Ishikawa (cell line): ENCODE results near the gene CEP290.

Experiments used
- CEBPB ChIP-seq: IDR thresholded peaks from 2 replicates; pipeline ENCODE4 v1.6.1; 2012
- CREB1 ChIP-seq: IDR thresholded peaks from 2 replicates; pipeline ENCODE4 v1.6.1; 2012; ENCODE audit warnings: low read depth
- EGR1 ChIP-seq: IDR thresholded peaks from 2 replicates; pipeline ENCODE4 v1.6.1; 2012
- EP300 ChIP-seq: IDR thresholded peaks from 2 replicates; pipeline ENCODE4 v1.6.1; 2012; ENCODE audit warnings: borderline replicate concordance
- FOXM1 ChIP-seq: IDR thresholded peaks from 2 replicates; pipeline ENCODE4 v1.6.1; 2012; ENCODE audit warnings: low read depth, borderline replicate concordance
- MAX ChIP-seq: IDR thresholded peaks from 2 replicates; pipeline ENCODE4 v1.6.1; 2012
- NFIC ChIP-seq: IDR thresholded peaks from 2 replicates; pipeline ENCODE4 v1.6.1; 2012
- RAD21 ChIP-seq: IDR thresholded peaks from 2 replicates; pipeline ENCODE4 v1.6.1; 2012; ENCODE audit warnings: low read depth
- REST ChIP-seq: IDR thresholded peaks from 2 replicates; pipeline ENCODE4 v1.6.1; 2012; ENCODE audit warnings: low read depth, mild to moderate bottlenecking
- TAF1 ChIP-seq: IDR thresholded peaks from 2 replicates; pipeline ENCODE4 v1.6.1; 2012; ENCODE audit warnings: low read depth, mild to moderate bottlenecking
- TCF12 ChIP-seq: IDR thresholded peaks from 2 replicates; pipeline ENCODE4 v1.6.1; 2012; ENCODE audit warnings: low read depth
- TEAD4 ChIP-seq: IDR thresholded peaks from 2 replicates; pipeline ENCODE4 v1.6.1; 2012
- USF1 ChIP-seq: IDR thresholded peaks from 2 replicates; pipeline ENCODE4 v1.6.1; 2012
- YY1 ChIP-seq: IDR thresholded peaks from 2 replicates; pipeline ENCODE4 v1.6.1; 2012; ENCODE audit warnings: low read depth
- ZBTB7A ChIP-seq: IDR thresholded peaks from 2 replicates; pipeline ENCODE4 v1.6.1; 2012; ENCODE audit warnings: low read depth

Gene CEP290

GRCh38 chr12:88127099-88127498, 14.8 kb downstream of the CEP290 start:
- no peak for TF ChIP-seq USF1

GRCh38 chr12:88122666-88123065, 19.2 kb downstream of the CEP290 start:
- TF ChIP-seq CREB1 (no peak), YY1 (no peak), FOXM1 (no peak), TAF1 (no peak), MAX (no peak), USF1 (no peak), TEAD4 (no peak), EP300 (no peak), ZBTB7A (no peak), RAD21 (no peak), NFIC (no peak), REST (no peak), TCF12 (no peak), CEBPB (no peak), EGR1 (no peak)

- TF ChIP-seq FOXM1 (no peak), REST (no peak), CREB1 (no peak), NFIC (no peak), CEBPB (no peak), TAF1 (no peak), TCF12 (no peak), EGR1 (no peak), USF1 (no peak), ZBTB7A (no peak), EP300 (no peak), YY1 (no peak), RAD21 (no peak)
Observed at GRCh38 chr12:88113871-88114270, 28.0 kb downstream of the CEP290 start.

GRCh38 chr12:88111074-88111652, 30.7 kb downstream of the CEP290 start:
- TF ChIP-seq RAD21 (peak; percentile 50), TCF12 (no peak)

- no peak for TF ChIP-seq ZBTB7A
- TF ChIP-seq CEBPB: no peak
- TF ChIP-seq YY1: no peak
- TF ChIP-seq CREB1: no peak
- no peak for TF ChIP-seq EGR1
- no peak for TF ChIP-seq MAX
- no peak for TF ChIP-seq TEAD4
- no peak for TF ChIP-seq TCF12
- TF ChIP-seq TAF1: no peak
- TF ChIP-seq FOXM1: no peak
- no peak for TF ChIP-seq EP300
- no peak for TF ChIP-seq RAD21
- no peak for TF ChIP-seq NFIC
- TF ChIP-seq REST: no peak
- no peak for TF ChIP-seq USF1
Observed at GRCh38 chr12:88108021-88108420, 33.9 kb downstream of the CEP290 start.
